Hindlimb muscle (tissue), 1 donor: Measurements from ENCODE around the gene PARD3. TPM values are rescaled to one million over a fixed set of nuclear protein-coding genes. Genes with fewer than 3 reads are reported as not detected.
"Not testable (repeated sequence)": the region's sequence is repeated elsewhere in the genome, so short reads cannot be mapped to it uniquely, and the experiment has no call there.

Source experiments
- DNase-seq: peaks from one replicate; pipeline ENCODE4 v3.0.0-alpha.2; 2013
- polyA plus RNA-seq: library from polyadenylated mRNA; unstranded; fragments of 120-200 nt; gene quantifications from one replicate; pipeline ENCODE4 v1.2.1, GENCODE V29; 2013; ENCODE audit not compliant: insufficient read length

PARD3 gene
- polyA plus RNA-seq, 1 donor: 40.7 TPM

DNA sequence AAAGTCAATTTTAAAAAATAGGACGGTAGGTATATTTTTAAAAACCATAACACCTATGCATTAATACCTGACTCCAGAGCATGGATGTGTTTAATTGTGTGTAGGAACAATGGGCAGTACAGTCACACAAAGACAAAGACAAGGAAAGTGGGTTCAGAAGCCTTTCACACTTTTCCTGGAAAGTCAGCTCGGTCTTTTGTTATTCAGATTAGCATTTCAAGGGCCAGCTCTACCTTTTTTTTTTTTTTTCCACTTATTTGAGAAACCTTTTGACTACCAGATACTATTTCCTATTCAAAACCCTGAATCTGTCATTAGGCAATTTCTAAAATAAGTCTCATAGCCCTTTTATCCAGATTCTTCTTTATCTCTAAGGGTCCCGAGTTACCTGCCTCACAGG is 401.9 kb downstream of the PARD3 start:
- no peak for DNase-seq

DNA sequence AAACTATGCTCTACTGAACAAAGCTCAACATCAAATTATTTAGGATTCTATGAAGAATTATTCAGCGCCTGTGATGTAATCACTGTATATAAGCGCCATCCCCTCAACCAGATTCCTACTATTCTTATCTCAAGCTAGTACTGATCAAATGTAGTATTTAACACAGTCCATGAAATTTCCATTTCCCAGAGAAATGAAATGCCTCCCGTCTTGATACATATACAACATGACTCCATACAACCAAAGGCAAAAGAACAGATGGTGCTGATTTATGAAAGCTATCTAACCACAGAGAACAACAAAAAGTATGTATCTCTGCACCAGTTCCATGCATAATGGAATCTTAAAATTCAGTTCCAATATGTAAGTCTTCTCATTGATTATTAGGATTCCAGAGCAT is 406.1 kb downstream of the PARD3 start:
- DNase-seq: no peak

DNA sequence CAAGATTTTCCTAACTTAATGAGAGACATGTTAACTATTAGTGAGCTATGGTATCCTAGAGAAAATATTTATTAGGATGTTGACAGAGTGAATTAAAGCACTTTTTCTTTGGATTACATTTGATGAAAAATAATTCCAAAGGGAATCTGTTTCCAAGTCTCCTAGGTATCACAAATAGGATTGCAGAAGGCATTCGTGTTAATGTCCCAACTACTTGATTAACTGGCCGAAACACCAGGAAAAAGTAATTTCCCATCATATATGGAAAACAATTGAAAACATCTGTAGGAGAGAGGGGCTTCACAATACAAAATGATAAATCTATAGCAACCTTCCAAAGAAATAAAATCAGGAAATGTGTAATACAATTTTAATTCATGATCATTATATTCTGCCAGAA is 406.7 kb downstream of the PARD3 start:
- no peak for DNase-seq

DNA sequence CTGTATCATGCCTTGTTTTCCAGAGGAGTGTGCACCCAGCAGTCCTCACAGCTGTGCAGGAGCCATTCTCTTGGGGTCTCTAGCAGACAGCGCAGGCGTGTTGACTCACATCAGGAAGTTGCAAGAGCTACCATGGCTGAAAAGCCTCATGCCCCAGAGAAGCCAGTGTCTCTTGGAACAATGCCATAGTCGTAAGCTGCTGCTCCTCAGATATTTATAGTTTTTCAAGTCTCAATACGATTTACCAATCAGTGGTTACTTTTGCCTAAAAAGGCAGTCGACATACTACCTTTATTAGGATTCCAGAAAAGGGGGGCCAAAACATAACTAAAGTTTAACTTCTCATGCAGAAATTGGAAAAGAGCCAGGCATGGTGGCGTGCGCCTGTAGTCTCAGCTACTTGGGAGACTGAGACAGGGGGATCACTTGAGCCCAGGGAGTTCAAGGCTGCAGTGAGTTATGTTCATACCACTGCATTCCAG is 407.7 kb downstream of the PARD3 start:
- no peak for DNase-seq

DNA sequence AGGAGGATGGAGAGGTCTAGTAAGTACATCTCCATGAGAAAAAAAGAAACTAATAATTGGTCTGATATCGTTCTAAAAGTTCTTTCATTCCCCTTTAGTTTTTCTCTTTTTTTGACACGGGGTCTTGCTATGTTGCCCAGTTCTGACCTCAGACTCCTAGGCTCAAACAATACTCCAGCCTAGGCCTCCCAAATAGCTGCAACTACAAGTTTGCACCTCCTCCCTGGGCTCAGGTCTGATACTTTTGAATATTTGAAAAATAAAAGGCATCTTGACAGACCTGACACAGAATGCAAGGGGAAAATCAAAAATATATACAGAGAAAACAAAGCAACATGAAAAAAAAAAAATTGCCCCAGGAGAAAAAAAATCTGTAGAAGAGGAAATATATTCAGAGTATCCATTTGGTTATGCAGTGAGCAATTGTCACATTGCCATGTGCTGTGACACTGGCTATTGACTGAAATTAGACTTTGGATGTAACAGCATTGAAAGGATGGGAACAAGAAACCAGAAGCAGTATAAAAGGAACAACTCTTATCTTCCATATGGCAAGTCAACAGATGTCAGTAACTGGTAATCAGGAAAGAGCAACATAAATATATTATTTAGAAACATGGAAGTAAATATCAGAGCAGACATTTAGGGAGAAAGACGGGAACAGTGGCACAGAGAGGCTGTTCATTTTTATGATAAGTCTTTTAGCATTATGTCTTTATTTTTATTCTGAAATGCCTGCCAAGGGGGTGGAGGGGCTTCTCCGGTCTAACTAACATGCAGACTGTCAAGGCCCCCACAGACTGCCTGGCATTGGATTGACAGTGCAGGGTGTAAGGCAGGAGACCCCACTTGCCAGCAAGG is 408.4 kb downstream of the PARD3 start:
- DNase-seq: no peak

DNA sequence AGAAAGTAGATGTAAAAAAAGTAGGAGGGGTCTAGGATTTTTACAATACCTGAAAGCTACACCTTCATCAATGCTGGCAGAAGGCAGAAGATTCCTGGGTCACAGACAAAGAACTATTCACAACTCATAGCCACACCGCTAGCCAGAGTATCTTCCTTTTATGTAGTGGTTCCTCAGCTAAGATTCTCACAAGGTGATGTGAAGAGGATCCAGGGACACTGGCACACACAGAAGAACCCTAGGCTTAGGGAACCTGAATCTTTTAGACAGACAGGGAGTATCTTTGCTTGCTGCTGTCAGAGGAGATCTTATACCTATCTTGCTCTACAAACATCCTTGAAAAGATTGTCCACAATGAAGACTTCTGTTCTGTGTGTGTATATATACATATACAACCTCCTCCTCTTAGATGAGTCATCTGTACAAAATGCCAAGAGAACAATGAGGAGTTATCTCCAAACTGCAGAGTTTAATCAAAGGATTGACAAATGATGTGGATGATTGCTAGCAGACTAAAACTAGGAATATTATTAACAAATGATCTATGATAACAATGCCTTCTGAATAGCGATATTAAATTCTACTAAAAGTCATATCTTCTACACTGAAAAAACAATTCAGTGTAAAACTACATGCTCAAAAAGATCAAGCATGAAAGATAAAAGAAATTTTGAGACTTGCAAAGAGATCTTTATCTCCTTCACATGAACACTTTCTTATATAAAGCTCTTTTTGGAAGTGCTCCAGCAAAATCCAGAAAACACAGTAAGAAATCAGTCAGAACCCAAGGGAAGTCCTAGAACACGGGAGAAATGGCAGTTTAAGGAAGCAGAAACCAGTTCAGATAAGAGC is 409.3 kb downstream of the PARD3 start:
- DNase-seq: no peak

DNA sequence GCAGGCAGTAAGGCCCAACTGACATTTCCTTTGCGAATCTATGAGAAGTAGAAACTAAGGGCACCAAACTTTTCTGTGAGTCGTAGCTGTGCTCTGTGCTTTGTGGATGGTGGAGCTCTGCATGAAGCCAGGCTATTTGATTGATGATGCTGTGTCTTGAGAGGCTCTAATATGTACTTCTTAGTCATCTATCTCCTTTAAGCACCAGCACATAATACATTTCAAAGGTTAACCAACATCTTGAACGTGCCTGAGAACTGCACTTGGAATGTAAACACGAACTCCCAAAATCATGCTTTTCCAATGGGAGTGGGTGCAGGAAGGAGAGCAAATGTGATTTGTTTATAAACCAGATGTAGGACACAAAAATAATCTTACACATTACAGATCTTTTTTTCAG is 411.6 kb downstream of the PARD3 start:
- no peak for DNase-seq

DNA sequence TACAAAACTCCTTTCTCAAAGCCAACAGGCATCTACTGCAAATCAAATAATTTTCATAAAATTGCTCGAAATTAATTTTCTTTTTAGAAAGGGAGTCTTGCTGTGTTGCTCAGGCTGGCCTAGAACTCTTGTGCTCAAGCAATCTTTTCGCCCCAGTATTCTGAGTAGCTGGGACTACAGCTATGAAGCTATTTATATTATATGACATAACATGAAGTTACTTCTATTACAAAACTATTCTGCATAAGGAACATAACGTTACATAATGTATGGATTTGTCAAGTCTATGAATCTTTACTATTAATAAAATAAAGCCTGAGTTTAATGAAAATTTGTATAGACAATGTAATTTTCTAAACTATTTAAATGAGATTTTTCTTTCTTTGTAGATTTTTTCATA is 415.0 kb downstream of the PARD3 start:
- DNase-seq: no peak

DNA sequence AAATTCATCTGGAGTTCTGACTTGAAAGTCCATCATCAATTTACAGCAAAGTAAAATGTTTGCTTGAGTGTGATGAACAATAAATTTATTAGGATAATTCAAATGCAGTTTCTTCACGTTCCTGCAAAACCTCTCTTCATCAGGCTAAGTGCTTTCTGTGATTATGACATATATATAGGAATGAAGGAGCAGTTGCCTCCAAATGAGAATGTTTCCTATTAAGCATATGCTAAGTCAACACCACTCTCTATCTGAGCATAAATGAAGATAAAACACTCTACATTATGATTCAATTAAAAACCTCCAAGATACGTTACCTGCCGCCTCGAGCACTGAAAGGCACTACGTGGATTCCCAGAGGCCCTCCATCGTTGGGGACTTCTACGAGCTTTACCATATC is 416.1 kb downstream of the PARD3 start:
- DNase-seq: no peak

DNA sequence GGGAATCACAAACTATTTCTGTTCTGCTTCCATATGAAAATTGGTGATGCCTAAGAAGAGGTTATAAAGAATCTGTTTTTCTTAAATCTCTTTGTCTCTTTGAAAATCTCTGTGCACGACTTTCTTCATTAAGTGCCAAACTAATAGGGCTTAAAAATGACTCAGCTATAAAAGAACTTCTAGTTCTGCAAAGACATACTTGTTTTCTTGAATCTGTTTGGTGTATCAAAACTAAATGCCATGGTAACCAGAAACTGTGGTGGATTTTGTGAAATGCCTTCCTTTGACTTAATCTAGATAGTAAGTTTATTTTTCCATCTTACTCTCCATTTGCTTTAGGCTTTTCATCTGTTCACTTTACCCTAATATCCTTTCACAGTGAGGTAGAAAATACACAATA is 417.8 kb downstream of the PARD3 start:
- no peak for DNase-seq

DNA sequence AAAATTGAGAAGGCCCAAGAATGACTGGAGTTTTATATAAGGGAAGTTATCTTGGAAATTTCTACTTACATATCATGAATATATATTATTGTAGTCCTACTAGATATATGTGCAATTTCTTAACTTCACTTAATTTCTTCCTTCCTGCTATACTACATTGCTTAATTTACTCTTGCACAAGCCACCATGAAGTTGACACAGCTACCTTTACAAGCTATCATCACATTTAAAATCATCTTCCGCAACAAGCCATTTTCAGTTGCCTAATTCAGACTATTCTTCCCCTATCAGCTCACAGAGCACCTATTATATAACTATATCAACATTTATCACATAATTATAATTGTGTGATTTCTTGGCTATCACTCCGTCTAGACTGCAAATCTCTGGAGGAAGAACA is 418.4 kb downstream of the PARD3 start:
- DNase-seq: no peak

DNA sequence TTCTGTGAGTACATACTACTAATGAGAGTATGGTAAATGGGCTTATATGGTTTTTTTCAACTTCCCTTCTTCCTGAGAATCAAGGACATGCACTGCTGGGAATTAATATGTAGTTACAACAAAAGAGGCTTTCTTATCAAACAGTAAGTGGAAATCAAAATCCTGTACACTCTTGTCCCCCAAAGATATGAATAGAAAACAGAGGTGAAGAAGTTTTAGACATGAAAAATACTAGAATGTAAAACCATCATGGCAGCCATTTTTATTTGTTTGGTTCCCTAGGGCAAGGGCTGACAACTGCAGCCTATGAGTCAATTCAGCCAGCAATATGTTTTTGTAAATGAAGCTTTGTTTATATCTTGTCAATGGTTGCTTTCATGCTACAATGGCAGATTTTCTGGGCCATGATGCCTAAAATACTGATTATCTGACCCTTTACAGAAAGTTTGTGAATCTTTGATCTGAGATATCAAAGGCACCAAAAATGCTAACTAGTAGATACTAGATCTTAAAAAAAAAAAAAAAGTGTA is 422.4 kb downstream of the PARD3 start:
- no peak for DNase-seq

DNA sequence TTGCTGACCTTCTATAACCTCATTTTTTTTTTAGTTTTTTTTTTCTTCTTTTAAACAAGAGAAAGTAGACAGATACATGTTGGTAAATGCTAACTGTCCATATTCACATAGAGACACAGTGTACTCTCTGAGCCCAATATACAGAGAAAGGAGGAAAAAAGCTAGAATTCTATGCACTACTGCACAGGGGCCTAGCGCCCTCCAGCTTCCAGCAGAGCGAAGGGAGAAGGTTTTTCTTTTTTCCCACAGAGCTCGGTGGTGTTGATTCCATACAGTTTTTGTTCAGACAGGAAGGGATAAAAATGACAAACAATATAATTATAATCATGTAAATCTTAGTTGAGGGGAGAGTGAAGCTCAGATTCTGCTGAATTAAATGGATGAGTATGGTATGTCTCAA is 423.9 kb downstream of the PARD3 start:
- not testable (repeated sequence) for DNase-seq

DNA sequence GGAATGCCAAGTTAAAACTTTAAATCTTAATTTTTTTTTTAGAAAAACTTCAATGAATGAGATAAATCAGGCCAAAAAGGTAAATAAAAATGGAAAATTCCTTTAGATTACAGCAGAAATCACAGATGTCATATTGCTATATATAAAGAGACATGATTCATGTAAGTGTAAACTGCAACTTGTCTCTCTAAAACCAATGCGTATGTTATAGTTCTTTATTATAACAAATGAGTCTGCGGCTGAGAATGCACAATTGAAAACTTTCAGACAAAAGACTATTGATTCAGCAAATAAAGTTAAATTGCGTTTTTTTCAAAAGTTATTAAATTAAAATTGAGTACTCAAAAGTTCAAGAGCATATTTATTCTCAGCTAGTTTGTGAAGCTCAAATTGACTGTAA is 425.3 kb downstream of the PARD3 start:
- no peak for DNase-seq

DNA sequence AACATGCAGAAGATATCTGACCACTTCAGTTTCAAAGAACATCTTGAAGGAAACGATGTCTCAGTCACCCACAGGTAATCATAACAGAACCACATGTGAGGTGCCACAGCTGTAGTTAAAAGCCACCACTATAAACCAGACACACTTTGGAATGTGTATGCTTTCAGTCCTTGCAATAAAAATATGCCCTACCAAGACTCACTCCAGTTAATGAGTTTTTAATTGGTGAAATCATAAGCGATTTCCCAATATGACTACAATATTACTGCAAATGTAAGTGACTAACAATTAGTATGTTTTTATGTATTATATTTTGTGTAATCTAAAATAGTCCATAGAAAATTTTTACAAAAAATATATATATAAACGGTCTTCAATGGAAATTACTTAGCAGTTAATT is 428.2 kb downstream of the PARD3 start:
- no peak for DNase-seq

DNA sequence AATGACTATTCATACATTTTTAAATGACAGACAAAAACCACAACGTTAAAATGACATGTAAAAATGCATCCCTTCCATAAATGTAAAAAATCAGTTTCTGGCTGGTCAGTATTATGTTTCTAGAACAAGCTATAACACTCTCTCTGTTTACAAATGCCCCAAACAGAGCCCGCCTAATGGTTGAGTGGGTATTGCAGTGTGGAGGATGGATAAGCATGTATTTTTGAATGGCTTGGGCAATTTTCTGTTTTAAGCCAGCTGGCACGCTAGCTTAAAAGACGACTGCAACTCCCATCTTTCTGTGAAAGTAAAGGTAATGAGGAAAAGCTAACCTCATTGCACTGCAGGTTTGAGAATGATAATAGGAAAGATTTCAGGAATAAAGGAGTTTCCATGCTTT is 430.7 kb downstream of the PARD3 start:
- DNase-seq: no peak

DNA sequence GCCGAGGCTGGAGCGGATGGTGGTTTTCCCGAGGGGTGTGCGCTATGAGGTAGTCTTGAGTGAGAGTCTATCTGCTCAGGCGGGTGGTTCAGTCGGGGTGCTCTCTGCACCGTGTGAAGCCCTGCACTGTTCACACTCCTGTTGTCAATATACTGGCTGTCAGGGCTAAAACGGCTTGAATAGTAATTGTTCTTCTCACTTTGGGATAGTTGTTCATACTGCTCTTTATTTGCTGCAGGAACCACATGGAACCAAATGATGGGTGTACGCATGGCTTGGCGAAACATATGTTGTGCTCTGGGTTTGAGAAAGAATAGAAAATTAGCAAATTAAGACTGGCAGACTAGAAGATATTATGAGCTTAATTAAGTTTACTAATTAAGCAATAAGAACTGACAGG is 432.5 kb downstream of the PARD3 start:
- no peak for DNase-seq

DNA sequence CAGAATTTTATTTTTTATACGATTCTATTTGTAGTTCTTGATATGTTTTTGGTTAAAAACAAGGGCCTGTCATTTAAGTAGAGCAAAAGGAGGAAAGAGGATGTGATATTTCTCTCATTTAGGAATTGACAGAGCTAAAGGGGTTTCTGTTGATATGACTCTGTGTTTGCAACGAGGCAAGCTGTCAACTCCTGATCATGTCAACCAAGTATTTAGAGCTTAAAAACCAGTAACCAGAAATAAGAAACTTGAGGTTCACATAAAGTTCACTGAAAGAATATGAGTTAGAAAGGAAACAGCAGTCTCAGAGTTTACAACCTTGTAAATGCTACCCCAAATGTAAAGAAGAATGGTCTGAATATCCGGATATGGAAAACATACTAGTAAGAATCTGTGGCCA is 434.2 kb downstream of the PARD3 start:
- DNase-seq: no peak

DNA sequence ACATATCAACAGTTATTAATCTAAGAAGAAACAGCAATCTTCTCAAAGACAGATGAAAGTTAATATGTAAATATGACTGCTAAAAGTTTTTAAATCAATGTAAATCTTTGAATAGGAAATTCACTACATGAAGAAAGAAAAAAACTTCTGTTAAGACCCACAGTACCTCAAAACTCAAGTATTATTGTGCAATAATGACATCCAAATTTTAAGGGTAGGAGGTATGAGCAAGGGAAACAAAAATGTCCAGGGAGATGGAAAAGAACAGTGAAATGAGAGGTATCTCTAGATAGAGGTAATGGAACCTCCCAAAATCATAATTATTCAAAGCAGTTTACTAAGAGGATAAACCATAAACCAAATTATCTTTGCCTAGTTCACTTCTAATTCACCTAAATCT is 436.8 kb downstream of the PARD3 start:
- DNase-seq: no peak

DNA sequence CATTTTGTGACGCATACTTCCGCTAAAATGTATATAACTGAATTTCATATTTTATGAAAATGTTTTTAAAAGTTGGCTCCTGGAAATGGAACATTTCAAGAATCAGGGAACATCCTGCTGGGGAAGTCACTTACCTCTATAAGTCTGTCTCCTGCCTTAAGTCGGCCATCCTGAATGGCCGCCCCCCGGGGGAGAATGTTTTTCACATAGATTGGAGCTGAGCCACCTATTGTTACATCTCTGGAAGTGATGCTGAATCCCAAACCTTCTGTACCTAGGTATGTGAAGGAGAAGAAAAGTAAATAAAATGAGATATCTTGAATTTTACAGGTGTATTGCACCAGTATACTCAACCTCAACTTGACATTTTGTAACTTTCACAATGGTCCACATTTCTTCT is 437.3 kb downstream of the PARD3 start:
- DNase-seq: no peak

DNA sequence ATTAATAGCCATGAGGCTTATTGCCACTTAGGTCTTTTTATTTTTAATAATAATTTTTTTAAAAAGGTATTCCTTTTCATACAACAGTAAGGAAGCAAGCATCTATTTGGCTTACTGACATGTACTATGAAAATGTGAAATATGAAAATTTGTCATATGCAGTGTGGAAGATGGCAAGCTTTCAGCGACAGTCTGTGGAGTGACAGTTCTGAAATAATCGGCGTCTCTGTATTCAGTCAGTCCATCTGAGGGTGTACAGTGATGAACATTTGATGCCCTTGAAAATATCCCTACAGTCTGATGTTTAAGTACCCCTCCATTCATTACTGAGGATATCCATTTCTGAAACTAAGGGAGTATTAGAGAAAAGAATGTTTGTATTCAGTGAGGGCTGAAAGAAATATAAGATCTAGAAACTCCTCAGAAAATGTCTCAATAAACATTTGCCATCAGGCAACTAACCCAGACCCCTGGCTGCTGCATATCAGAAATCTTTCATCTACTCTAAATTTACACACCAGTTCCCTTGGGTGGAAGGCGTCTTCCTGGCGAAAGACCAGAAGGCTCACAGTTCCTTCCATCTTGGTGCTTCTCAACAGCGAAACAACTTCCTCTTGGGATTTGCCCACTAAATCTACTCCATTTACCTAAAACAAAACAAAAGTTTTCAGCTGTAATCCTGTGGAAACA is 440.6 kb downstream of the PARD3 start:
- no peak for DNase-seq

DNA sequence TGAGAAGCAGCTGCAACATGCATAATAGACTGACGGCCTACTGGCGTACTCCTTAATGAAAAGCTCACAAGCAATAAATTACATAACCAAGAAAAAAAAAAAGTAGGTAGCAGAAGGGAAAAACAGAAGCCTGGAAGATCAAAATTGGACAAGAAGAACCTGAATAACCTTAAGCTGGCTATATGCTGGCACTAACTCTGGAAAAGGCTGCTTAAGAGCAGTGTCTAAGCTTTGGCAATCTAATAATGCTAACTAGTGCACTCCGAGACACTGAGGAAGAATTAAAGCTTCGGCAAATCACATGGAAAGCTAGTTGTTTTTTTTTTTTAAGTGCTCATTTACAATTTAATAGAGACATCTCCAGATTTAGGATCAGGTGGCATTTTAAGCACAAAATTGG is 441.9 kb downstream of the PARD3 start:
- DNase-seq: peak; percentile 41

DNA sequence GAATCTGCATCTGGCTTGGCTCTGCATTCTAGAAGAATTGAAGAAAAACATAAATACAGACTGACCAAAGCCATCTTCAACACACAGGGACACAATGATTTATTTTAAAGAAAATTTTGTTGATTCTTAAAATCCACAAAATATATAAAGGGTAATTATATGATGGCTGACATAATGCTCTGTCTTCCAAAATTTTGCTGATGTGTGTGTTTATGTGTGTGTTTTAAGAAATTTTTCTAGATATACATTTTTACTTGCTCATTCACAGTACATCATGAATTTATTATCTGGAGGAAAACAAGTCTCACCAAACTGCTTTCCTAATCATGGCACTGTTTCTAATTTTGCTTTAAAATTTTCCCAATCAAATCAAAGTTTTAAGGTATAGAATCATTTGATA is 442.6 kb downstream of the PARD3 start:
- DNase-seq: no peak
